Upper lobe of left lung (tissue), 4 donors: ENCODE results near the gene DIAPH3.

Experiments used
- CTCF ChIP-seq, 6 experiments: fragments of 450-650 bp in 4 of 6; fragments of 200-600 bp in 2 of 6; sonication (generic) in 2 of 6; IDR thresholded peaks; one replicate each; pipeline ENCODE4 v1.5.1; 2016 to 2019; ENCODE audit warnings: antibody characterized with exemption in 6 of 6
- EP300 ChIP-seq, 4 donors: sonication (generic); formaldehyde crosslinking; IDR thresholded peaks; one replicate each; pipeline ENCODE4 v1.5.1; 2017; ENCODE audit warnings: antibody characterized with exemption in 4 of 4, control low read depth in 2 of 4
- POLR2A ChIP-seq, 4 donors: fragments of 450-650 bp; IDR thresholded peaks; one replicate each; pipeline ENCODE4 v1.5.1; 2016 to 2017; ENCODE audit warnings: antibody characterized with exemption in 4 of 4, mild to moderate bottlenecking in 2 of 4
- POLR2AphosphoS5 ChIP-seq, 2 donors: sonication (generic); formaldehyde crosslinking; IDR thresholded peaks; one replicate each; pipeline ENCODE4 v1.5.1; 2017; ENCODE audit warnings: antibody characterized with exemption in 2 of 2

GRCh38 chr13:60167121-60167520, 3.4 kb upstream of the DIAPH3 start:
- TF ChIP-seq POLR2A (IDR thresholded peaks at IDR 0.05), result no peak
- TF ChIP-seq CTCF (IDR thresholded peaks at IDR 0.05), result no peak
- no peak for TF ChIP-seq EP300 (IDR thresholded peaks at IDR 0.05)
- no peak for TF ChIP-seq POLR2AphosphoS5 (IDR thresholded peaks at IDR 0.05)
